ENCODE results near the gene WWOX.

The WWOX gene

DNA sequence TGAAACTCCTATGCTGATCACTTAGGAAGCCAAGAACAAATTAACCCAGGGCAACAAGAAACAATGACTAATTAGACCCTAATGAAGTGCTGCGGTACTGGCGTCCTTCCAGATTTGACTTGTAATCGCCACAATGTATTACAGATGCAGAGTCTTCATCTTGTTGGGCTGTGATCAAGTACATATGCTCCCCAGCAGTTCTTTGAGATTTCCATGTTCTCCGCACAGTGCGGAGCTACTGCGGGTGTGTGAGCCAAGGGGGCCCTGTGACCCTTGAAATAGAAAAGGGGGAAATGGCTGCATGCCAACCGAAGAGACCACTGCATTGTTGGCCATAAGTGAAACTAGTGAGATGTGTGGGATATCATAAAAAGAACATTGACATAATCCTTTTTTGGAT is 1031.2 kb downstream of the WWOX start:
- Histone ChIP-seq H3K36me3 (ENCODE audit: insufficient read depth, low read length) (no peaks in the 10 kb centered on the region), H3K4me1 (ENCODE audit: insufficient read depth, low read length) (no peaks in the 10 kb centered on the region), H3K9ac (ENCODE audit: low read depth, low read length) (no peak overlapping the region), H3K4me3 (ENCODE audit: low read depth in 1 of 2, low read length in 2 of 2) (no peak overlapping the region), H3K79me2 (ENCODE audit: insufficient read depth, low read length) (no peaks in the 10 kb centered on the region), H3K27ac (ENCODE audit: low read length) (no peak overlapping the region), H2AFZ (ENCODE audit: low read depth, low read length) (no peak overlapping the region), H3K9me3 (ENCODE audit: insufficient read depth, low read length, severe bottlenecking) (no peaks in the 10 kb centered on the region), H3K27me3 (ENCODE audit: insufficient read depth, low read length, poor library complexity) (no peaks in the 10 kb centered on the region), H4K20me1 (ENCODE audit: insufficient read depth, low read length) (no peaks in the 10 kb centered on the region), H3K4me2 (ENCODE audit: insufficient read depth, low read length) (no peak overlapping the region)
- TF ChIP-seq, protein P1, sequence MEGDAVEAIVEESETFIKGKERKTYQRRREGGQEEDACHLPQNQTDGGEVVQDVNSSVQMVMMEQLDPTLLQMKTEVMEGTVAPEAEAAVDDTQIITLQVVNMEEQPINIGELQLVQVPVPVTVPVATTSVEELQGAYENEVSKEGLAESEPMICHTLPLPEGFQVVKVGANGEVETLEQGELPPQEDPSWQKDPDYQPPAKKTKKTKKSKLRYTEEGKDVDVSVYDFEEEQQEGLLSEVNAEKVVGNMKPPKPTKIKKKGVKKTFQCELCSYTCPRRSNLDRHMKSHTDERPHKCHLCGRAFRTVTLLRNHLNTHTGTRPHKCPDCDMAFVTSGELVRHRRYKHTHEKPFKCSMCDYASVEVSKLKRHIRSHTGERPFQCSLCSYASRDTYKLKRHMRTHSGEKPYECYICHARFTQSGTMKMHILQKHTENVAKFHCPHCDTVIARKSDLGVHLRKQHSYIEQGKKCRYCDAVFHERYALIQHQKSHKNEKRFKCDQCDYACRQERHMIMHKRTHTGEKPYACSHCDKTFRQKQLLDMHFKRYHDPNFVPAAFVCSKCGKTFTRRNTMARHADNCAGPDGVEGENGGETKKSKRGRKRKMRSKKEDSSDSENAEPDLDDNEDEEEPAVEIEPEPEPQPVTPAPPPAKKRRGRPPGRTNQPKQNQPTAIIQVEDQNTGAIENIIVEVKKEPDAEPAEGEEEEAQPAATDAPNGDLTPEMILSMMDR (IDR thresholded peaks at IDR 0.05; ENCODE audit: borderline replicate concordance, extremely low read depth, low read length, poor library complexity, severe bottlenecking) = no peak
- no peak for TF ChIP-seq EZH2 (IDR thresholded peaks at IDR 0.05; ENCODE audit: borderline replicate concordance, low read depth, low read length, severe bottlenecking)
- no peak for DNase-seq
- ATAC-seq (ENCODE audit: insufficient read depth, low read depth) = no peak

DNA sequence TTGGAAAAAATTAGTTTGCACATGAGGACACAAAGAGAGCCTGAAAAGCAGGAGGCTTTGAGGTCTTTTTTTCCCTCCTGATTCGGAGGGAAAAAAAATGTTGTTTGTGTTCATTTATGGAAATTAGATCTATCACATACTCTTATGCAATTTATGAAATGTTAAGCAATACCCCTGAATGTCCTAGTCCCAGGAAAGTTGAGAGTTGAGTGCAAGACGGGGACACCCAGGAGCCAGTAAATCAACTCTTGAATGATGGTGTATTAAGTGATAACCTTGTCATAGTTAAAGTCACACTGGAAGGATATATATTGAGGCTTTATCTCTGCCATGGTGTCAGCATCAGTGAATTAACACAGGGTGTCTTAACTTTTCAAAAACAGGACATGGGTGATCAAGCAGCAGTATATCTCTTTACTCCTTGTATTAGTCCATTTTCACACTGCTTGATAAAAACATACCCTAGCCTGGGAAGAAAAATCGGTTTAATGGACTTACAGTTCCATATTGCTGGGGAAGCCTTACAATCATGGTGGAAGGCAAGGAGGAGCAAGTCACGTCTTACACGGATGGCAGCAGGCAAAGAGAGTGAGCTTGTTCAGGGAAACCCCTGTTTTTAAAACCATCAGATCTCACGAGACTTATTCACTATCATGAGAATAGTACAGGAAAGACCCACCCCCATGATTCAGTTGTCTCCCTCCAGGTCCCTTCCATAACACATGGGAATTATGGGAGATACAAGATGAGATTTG is 1032.0 kb downstream of the WWOX start:
- H3K4me1 ChIP-seq (ENCODE audit: insufficient read depth, low read length) = no peaks in the 10 kb centered on the region
- H3K79me2 ChIP-seq (ENCODE audit: insufficient read depth, low read length) = no peaks in the 10 kb centered on the region
- ATAC-seq (ENCODE audit: insufficient read depth, low read depth) = no peak
- TF ChIP-seq, protein P1 (IDR thresholded peaks at IDR 0.05; ENCODE audit: borderline replicate concordance, extremely low read depth, low read length, poor library complexity, severe bottlenecking) = no peak
- TF ChIP-seq EZH2 (IDR thresholded peaks at IDR 0.05; ENCODE audit: borderline replicate concordance, low read depth, low read length, severe bottlenecking) = no peak
- H3K4me2 ChIP-seq (ENCODE audit: insufficient read depth, low read length) = no peak overlapping the region
- no peak overlapping the region for H3K27ac ChIP-seq (ENCODE audit: low read length)
- no peak for DNase-seq
- H2AFZ ChIP-seq (ENCODE audit: low read depth, low read length) = no peak overlapping the region
- H4K20me1 ChIP-seq (ENCODE audit: insufficient read depth, low read length) = no peaks in the 10 kb centered on the region
- H3K27me3 ChIP-seq (ENCODE audit: insufficient read depth, low read length, poor library complexity) = no peaks in the 10 kb centered on the region
- no peak overlapping the region for H3K9ac ChIP-seq (ENCODE audit: low read depth, low read length)
- no peak overlapping the region for H3K4me3 ChIP-seq (ENCODE audit: low read depth in 1 of 2, low read length in 2 of 2)
- H3K36me3 ChIP-seq (ENCODE audit: insufficient read depth, low read length) = no peaks in the 10 kb centered on the region
- H3K9me3 ChIP-seq (ENCODE audit: insufficient read depth, low read length, severe bottlenecking) = no peaks in the 10 kb centered on the region

DNA sequence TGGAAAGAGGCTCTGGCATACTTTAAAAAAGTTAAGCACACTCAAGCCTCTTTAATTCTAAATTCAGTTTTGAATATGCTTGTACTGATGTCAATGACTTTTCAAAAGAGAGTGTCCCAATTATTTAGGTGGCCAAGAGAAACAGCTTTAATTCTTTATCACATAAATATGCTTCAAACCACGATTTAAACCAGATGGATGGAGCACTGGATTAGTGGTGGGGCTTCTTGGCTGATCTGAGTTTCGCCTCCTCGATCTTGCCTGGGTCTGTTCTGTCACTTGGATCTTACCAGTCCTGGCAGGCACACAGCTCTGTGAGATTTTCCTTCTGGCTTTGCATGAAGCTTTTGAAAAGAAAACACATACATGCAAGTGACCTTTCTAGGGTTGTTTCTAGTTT is 1033.2 kb downstream of the WWOX start:
- H3K36me3 ChIP-seq (ENCODE audit: insufficient read depth, low read length) = no peaks in the 10 kb centered on the region
- H3K79me2 ChIP-seq (ENCODE audit: insufficient read depth, low read length) = no peaks in the 10 kb centered on the region
- H3K9ac ChIP-seq (ENCODE audit: low read depth, low read length) = no peak overlapping the region
- H3K27me3 ChIP-seq (ENCODE audit: insufficient read depth, low read length, poor library complexity) = no peaks in the 10 kb centered on the region
- no peak overlapping the region for H3K27ac ChIP-seq (ENCODE audit: low read length)
- no peak overlapping the region for H3K4me2 ChIP-seq (ENCODE audit: insufficient read depth, low read length)
- no peak overlapping the region for H3K4me3 ChIP-seq (ENCODE audit: low read depth in 1 of 2, low read length in 2 of 2)
- H3K9me3 ChIP-seq (ENCODE audit: insufficient read depth, low read length, severe bottlenecking) = no peaks in the 10 kb centered on the region
- no peaks in the 10 kb centered on the region for H4K20me1 ChIP-seq (ENCODE audit: insufficient read depth, low read length)
- H3K4me1 ChIP-seq (ENCODE audit: insufficient read depth, low read length) = no peaks in the 10 kb centered on the region
- no peak overlapping the region for H2AFZ ChIP-seq (ENCODE audit: low read depth, low read length)
- TF ChIP-seq EZH2 (IDR thresholded peaks at IDR 0.05; ENCODE audit: borderline replicate concordance, low read depth, low read length, severe bottlenecking) = no peak
- TF ChIP-seq, protein P1 (IDR thresholded peaks at IDR 0.05; ENCODE audit: borderline replicate concordance, extremely low read depth, low read length, poor library complexity, severe bottlenecking) = no peak
- DNase-seq (no peak), ATAC-seq (ENCODE audit: insufficient read depth, low read depth) (no peak)
